Activated naive CD4-positive, alpha-beta T cell (primary cell): ENCODE results near the gene IL20RA.
"Not testable (repeated sequence)": the region's sequence is repeated elsewhere in the genome, so short reads cannot be mapped to it uniquely, and the experiment has no call there.

Experiments used
- DNase-seq, 4 experiments: peaks; one replicate each; lab custom pipeline; 2025; lab: John Stamatoyannopoulos, UW

The IL20RA gene

DNA sequence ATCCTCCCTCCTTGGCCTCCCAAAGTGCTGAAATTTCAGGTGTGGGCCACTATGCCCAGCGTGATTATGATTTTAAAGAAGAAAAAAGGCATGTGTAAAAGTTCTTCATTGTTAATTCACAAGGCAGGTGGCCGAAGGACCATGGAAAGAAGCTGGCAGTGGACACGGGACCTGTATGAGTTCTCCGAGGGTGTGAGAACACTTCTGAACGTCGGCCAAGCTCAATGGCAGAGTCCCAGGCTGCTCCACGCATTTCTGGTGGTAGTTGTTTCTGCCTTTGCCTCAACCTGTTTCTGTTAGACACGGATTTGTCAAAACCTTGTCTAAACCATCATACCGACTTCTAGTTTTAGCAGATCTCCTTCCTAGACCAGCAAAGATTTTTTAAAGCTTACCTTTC lies 36.6 kb downstream of the IL20RA start:
- no peak for DNase-seq

DNA sequence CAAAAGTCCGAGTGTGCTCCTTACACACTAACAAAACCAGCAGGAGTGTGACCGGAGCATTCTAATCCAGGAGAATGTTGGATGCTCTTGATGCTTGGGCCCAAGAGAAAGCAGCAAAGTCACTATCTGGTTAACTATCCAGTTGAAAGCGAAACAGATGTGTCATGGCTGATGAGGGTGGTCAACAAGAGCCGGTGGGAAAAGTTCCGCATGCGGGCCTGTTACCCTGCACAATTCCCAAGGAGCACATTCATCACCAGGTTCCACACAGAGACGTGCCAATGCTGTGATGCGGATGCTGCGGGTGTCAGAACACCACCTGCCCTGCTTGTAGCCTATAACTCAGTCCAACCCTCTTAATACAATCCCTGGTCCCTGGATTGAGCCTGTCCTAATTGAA lies 38.7 kb downstream of the IL20RA start:
- no peak for DNase-seq

DNA sequence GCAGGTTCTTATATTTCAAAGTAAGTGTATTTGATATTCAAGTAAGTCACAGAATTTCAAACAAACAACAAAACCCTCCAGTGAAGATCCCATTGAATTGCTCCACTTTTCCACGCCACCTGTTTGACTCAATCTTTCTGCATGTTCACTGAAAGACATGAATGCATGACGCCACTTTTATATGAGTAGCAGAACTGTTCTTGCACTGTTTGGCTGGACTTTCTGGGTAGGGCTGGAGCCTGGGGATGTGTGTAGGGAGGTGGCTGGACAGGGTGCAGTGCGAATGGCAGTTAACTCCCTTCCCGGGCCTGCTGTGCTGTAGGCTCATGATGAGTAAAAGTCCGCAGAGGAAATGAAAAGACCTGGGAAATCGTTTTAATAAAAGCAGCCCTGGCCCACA lies 39.7 kb downstream of the IL20RA start:
- DNase-seq: no peak

DNA sequence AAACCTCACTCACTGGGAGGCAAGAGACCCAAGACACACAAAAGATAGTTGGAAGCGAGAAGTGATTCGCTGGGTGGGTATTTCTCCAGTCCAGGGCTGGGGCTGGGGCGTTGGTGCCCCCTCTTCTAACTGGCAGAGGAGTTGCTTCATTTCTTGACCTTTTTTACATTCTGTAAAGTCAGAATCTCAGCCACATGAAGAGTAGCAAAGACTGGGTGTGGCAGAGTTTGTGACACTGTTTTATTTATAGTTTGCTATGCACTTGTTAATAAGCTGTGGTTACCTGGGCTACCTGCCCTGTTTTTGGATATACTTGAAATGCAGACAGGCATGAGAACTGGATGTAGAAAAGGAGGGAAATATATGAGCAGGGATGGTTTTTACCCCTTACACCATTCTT lies 42.3 kb downstream of the IL20RA start:
- no peak for DNase-seq

DNA sequence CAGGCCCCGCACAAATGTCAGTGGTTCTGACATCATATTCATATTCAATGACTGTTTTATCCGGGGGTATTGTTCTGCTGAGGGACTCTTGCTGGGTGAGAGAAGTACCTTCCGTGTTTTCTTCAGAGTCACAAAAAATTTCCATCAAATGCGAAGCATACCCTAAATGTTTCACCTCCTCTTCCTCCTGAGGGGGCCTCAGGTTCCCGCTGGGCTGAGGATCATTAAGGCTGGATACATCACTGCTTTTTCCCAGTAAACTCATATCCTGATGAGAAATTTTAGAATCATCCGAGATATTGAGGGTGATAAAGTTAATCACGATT lies 42.8 kb downstream of the IL20RA start:
- no peak for DNase-seq

DNA sequence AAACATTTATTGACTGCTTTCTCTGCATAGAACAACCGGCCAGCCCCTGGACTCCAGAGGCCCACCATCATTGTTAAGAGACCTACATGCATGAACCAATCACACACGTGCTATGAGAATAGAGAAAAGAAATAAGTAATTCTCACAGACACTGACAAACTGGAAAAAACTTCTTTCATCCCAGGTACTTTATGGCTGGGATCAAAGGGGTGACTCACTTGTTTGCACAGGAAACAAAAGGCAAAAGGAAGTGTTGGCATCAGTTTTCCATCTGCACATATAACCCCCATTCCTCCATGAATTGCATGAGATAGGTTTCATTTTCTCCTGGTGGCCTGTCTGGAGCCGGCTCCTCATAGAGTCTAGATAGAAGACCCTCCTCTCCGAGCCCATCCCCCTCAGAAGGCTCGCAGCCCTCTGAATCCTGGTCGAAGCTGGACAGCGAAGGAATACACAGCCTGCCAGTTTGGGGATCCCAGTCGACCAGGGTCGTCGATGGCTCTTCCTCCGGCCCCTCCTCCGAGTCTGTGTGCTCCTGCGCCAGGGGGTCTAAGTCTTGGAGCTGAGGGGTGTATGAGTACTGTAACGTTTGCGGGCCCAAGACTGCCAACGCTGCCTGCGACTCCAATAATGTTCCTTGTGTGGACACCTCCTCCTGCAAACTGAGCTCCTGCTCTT lies 43.3 kb downstream of the IL20RA start:
- no peak for DNase-seq

DNA sequence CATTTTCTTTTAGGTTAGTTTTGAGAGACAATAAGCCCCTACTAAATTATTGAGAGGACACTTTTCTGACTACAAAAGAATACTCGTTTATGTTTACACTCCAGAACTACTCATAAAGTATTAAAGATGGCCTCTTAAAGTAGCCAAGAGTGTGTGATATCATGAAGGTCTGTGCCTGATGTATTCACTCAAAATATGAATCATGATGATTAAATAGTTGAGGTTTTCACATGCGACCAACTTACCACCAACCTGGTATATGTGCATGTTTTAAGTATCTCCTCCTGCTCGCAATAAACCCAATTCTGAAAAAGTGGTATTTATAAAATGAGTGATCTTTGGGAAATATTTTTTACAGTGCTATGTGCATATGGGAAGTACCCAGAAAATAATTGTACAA lies 43.9 kb downstream of the IL20RA start:
- DNase-seq: no peak

DNA sequence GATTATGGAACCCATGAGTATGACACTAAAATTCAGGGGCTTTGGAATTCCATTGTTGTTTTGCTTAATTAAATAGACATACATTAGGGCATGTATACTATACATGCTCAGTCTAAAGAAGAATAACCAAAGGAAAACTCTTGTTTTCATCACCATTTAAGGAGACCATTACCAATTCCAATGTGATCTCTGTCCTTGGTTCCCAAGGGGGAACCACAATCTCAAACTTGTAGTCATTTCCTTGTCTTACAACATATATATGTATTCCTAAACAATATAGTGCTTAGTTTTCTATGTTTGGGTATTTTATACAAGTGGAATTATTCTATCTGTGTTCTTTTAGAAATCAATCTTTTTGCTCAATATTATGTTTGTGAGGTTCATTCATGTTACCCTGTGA lies 49.2 kb downstream of the IL20RA start:
- no peak for DNase-seq

DNA sequence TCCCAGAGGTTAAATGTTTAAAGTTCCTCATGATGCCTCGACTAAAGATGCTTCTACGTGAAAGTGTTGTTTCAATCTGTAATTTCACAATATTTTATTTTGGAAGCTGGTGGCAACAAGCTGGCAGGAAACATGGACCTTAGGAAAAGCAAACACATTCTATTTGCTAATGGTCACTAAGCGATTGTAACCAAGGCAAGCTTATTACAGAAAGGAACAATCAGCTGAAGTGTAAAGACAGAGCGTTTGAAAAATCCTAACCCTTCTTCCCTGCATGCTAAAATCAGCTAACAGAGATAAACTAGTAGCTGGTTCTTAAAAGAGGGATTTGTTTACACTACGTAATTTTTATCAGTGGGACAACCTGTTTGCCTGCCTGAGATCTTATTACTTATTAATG lies 50.0 kb downstream of the IL20RA start:
- no peak for DNase-seq

DNA sequence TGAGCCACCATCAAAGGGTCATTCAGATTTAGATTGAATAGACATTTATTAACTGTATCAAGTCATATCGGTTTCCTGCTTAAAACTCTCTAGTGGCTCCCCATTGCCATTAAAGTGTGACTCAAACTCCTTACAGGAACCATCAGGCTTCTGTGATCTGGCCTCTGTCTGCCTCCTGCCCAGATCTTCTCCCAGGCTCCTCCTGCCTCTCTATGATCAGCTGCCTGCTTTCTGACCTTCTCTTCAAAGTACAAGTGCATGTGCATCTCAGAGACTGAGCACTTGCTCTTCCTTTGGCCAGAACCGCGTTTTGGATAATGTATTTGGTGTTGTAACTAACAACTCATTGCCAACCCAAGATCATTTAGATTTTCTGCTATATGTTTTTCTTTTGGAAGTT lies 52.7 kb downstream of the IL20RA start:
- no peak for DNase-seq

DNA sequence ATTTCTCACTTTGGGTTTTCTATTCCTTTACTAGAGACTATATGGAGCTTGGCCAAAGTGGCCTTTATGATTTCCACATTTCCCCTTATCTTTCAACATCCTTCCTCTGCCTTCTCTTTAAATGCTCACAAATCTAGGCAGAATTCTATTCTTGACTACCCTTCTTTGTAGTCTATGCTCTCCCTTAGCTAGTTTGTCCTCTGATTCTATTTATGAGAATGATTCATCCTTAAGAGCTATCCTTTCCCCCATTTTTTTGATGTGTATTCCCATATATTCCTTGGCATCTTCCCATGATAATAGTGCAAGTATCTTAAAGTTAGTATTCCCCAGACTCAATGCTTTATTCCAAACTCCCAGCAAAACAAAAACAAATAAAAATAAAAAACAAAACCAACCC lies 53.1 kb downstream of the IL20RA start:
- DNase-seq: no peak

DNA sequence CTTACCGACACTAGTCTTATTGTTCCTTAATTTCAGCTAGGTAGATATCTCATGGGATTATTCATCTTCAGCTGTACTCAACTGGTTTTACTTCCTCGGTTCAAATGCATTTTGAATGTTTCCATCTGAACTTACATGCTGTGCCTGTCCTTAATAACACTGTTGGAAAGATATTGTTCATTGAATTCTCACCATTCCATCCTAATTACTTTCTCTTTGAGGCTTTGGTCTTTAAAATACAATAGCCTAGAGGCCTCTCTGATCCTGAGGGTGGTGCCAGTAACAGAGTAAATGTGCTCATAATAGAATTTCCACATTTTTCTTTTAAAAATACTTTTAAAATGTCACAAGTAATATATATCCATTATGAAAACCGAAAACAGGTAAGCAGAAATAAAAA lies 54.0 kb downstream of the IL20RA start:
- DNase-seq: no peak

DNA sequence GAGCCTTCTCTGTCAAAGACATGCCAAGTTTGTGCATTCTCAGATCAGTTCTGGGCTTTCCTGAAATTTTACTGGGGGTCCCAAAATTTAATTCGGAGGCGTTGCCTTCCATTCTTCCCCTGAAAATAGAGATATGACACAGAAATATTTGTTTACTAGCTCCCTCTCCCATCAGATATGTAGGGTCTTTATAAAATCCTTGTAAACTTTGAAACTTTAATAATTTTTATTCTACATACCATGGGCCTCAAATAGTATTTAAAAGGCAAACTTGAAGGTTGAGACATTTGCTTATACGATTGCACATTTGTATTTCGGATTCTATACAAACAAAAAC lies 54.6 kb downstream of the IL20RA start:
- no peak for DNase-seq

DNA sequence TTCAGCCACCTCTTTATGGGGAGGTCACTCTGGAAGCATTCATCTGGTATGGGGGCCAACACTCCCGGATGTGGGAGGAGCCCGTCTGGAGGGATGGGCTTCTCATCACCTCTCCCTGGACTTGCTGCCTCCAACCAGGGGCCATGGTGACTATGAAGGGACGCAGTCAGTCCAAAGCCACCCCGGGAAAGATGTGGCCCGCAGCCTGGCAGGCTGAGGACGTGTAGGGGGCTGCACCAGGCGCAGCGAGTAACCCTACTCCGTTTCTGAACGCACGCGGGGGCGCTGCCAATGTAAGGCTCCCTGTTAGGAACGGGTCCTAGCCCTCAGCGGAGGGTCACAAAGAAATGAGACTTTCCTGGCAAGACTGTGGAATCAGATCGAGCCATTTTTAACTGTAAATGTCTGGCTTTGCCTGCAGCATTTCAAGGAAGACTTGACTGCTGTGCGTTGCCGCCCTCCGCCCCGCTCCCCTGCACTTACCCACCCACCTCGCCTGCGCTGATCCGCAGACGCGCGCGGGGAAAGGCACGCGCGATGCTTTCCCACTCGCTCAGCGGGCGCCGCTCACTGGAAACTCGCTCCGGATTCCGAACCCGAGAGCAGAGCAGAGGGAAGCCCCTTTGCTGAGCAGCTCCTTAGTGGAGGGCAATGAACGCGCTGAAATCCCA lies 55.1 kb downstream of the IL20RA start:
- DNase-seq: no peak

DNA sequence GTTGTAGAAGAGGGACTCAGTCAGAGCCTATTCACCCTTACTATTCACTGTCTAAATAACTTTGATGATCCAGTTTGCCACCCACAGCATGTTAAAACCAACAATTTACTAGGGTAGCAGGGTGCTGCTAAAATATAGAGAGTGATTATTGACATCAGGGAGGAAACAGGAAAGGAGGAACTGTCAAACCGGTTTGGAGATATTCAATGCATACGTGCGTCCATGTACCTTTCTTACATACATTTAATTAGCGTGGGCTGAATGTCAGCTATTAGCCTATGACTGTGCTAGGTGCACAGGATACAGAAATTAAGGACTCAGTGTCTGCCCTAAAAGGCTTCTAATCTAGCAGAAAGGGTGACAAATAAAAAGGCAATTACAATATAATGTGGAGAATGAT lies 57.2 kb downstream of the IL20RA start:
- DNase-seq: no peak

DNA sequence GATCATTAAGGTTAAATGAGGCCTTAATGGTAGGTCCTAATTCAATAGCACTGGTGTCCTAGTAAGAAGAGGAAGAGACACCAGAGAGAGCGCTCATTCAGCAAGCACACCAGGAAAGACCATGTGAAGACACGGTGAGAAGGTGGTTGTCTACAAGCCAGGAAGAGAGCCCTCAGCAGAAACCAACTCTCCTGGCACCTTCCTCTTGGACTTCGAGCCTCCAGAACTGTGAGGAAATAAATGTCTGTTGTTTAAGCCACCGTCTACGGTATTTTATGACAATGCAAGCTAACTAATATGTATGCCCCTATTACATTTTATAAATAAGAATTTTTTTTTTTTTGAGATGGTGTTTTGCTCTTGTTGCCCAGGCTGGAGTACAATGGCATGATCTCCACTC lies 59.3 kb downstream of the IL20RA start:
- DNase-seq: no peak

DNA sequence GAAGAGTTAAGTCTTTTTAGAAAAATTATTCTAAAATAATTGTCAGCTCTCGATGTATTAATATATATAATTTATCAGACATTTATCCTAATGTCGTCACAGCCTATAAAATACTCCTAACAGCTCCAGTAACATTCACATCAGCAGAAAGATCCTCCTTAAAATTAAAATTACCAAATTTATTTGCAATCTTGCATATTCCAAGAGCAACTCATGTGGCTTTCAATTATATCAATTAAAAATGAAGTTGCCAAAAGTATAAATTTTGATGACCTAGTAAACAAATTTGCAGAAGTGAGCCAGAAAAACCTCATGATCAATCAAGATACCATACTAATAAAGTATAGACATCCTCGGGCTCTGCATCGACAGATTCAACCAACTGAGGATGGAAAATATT lies 60.2 kb downstream of the IL20RA start:
- DNase-seq: no peak

DNA sequence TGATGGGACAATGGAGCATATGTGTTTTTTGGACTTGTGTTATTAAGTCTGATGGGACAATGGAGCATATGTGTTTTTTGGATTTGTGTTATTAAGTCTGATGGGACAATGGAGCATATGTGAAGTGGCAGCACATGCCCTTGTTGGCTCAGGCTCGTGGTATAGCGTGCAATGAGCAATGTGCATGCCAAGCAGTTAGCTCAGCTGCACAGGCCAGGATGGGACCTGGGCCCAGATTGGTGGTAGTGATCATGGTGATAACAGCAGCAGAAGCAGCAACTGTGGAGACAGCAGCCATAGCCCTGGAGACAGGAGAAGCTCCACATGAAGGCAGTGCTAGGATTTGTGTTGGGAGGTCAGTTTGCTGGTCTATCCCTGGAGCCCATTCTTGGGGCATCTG lies 61.1 kb downstream of the IL20RA start:
- DNase-seq: no peak

DNA sequence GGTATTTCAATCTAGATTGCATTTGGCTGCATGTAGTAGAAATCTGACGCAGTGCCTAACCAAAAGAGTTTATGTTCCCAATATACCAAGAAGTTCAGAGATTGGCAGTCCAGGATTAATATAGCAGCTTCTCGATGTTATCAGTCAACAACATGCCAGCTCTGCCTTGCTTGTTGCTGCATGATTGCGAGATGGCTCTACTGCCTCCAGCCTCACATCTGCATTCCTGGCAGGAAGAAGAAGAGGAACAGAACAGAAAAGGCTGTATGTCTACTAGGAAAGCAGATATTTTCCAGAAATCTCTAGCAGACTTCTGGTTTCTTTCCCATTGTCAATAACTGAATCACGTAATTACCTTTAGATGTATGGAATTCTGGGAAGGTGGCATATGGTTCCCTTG lies 61.8 kb downstream of the IL20RA start:
- DNase-seq: no peak

DNA sequence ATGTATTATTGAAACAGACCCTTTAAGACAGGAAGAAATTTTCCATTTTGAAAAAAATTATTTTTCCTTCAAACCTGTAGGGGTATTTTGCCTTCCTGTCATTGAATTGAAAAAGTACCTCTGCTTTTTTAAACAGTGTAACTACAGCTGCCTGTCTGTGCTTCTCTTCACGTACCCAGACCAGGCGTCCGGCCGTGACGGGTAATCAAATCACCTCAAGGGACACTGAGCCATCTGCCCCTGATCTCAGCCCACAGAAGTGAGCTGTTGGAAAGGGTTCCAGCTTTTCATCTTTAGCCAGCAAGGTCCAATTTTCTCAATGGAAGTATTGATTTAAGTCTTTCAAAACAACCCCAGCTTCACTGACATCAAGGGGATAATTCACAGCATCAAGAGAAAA lies 64.7 kb downstream of the IL20RA start:
- DNase-seq: no peak

DNA sequence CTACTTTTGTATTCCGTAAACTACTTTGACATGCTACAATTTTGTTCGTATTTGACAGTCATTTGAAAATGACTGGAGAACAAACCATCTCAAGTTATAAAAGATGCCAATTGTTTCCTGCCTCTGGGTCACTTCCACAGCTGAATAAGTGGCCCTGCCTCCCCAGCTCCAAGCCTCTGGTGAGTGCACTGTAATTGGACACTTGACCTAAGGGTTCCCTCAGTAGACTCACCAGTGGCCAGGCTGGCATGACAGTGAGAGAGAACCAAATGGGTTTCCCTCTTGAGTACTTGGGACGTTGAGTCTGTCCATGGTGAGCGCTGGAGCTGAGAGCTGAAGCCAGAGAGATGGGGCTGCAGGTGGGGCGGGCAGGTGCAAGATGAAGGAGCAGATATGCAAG lies 65.6 kb downstream of the IL20RA start:
- DNase-seq: no peak

DNA sequence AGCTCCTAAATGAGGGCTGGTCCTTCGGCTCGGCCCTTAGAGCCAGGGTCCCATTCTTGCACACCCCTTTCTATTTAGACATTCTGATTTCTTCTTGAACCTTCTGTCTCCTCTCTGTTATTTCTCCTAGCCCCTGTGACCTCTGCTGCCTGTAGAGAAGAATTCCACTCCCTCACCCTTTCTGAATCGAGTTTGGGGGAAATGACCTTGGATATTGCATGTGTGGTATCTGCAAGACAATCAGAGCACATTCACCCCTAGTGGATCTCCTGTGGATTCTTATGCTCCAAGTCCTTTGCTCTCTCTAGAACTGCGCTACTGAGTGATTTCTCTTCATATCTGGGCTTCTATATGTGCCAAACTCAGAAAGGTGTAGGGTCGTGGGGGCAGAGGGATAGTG lies 67.7 kb downstream of the IL20RA start:
- DNase-seq: no peak

DNA sequence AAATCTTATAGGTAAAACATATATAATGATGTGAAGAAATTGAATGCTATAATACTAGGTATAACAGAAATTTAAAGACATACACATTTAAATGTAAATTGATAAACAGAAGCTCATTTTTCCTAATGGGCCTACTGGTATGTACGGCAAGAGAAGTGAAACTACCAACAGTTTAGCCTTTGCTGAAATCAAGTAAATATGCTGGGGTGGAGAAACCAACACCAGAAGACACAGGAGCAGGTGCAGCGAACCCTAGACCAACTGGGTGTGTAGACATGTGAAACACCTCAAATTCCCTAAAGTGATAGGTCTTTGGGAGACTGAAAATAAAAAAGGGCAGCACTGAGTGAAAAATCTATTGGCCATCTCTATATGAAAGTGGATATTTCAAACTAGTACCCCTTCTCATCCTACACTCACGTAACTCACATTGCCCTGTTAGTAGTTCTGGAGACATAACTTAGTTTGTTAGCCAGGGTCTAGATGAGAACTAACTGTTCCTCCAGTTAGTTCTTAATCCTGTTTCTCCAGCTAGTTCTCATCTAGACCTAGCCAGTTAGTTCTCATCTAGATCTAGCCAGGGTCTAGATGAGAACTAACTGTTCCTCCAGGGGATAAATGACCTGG lies 69.6 kb downstream of the IL20RA start:
- no peak for DNase-seq

DNA sequence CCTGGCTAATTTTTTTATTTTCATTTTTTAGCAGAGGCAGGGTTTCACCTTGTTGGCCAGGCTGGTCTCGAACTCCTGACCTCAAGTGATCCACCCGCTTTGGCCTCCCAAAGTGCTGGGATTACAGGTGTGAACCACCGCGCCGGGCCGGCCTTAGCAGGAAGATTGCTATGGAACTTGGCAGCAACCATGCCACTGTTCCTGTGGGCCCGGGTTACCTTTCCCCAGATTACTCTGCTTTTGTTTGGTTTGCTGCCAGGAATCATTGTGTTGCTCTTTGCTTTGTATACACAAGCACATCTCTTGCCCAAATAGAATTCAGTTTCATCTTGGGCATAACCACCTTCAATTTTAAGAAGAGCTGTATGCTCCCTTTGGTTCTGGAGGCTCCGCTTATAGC lies 71.0 kb downstream of the IL20RA start:
- not testable (repeated sequence) for DNase-seq
